ENCODE measurements around the gene EFCAB5. TPM values are rescaled to one million over a fixed set of nuclear protein-coding genes. Genes with fewer than 3 reads are reported as not detected.

The EFCAB5 gene
- total and polyA plus RNA-seq, 12 donors, result 0.06 to 0.52 (median 0.15) TPM; not detected in 8

DNA sequence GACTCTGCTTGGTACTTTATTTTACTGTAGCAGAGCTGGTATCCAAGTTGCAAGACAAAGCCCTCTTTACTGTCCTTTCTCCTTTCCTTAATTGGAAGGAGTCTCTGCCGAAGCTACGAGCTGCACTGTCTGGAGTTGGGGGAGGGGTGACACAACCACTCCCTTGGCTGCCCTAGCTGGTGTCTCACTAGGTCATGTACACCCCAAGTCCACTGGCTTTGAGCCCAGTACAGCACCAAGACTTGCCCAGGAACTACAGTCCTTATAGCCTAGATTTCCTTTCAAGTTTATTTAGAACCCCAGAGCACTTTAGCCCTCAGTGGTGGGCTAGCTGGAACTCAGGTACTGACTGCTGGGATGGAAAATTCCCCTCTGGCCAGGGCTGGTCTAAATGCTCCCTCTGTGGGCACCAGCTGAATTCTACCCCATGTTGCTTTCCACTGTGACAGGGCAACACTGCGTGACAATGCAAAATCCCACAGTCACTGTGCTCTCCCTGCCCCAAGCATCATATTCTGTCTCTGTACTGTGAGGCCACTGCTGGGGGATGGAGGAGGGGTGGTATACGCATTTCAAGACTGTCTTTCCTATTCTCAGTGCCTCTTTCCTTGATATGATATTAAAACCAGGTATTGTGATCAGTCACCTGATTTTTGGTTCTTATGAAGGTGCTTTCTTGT lies 18.4 kb downstream of the EFCAB5 start:
- intact Hi-C loops (cut with DNase I), result loop anchor here in 1 of 10 donors (10.0 kb wide), 1 partner anchor 125 kb away; no protein-coding TSS in a partner anchor
- Histone ChIP-seq H3K4me3 (no peak overlapping the region), H3K4me1 (no peaks in the 10 kb centered on the region), H3K9me3 (peaks cover 0 to 15% (median 0%) of the 10 kb centered on the region in 11 donors), H3K27ac (no peak overlapping the region), H3K36me3 (no peaks in the 10 kb centered on the region), H3K27me3 (no peaks in the 10 kb centered on the region)
- WGBS, 2 donors, result 68 to 70% methylated on average over 4 of the region's 4 CpGs
- DNase-seq (no peak), ATAC-seq (no peak)
- TF ChIP-seq, protein P1, sequence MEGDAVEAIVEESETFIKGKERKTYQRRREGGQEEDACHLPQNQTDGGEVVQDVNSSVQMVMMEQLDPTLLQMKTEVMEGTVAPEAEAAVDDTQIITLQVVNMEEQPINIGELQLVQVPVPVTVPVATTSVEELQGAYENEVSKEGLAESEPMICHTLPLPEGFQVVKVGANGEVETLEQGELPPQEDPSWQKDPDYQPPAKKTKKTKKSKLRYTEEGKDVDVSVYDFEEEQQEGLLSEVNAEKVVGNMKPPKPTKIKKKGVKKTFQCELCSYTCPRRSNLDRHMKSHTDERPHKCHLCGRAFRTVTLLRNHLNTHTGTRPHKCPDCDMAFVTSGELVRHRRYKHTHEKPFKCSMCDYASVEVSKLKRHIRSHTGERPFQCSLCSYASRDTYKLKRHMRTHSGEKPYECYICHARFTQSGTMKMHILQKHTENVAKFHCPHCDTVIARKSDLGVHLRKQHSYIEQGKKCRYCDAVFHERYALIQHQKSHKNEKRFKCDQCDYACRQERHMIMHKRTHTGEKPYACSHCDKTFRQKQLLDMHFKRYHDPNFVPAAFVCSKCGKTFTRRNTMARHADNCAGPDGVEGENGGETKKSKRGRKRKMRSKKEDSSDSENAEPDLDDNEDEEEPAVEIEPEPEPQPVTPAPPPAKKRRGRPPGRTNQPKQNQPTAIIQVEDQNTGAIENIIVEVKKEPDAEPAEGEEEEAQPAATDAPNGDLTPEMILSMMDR (IDR thresholded peaks at IDR 0.05), result no peak

DNA sequence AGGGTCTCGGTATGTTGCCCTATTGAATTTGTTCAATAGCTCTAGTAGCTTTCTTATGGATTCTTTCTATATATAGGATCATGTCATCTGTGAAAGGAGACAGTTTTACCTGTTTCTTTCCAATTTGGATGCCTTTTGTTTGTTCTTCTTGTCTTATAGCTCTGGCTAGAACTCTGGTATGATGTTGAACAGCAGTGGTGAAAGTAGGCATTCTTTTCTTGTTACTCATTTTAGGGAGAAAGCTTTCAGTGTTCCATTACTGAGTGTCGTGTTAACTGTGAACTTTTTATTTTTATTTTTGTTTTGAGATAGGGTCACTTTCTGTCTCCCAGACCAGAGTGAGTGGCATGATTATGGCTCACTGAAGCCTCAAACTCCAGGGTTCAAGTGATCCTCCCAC lies 21.2 kb downstream of the EFCAB5 start:
- intact Hi-C loops (cut with DNase I), result no loop called here
- no peaks in the 10 kb centered on the region for H3K27me3 ChIP-seq
- no peak overlapping the region for H3K4me3 ChIP-seq
- DNase-seq (no peak), ATAC-seq (no peak)
- TF ChIP-seq, protein P1 (IDR thresholded peaks at IDR 0.05), result no peak
- 88 to 94% methylated on average over 2 of the region's 2 CpGs for WGBS, 2 donors
- no peak overlapping the region for H3K27ac ChIP-seq
- peaks cover 0 to 15% (median 0%) of the 10 kb centered on the region in 11 donors for H3K9me3 ChIP-seq
- no peaks in the 10 kb centered on the region for H3K36me3 ChIP-seq
- H3K4me1 ChIP-seq, result no peaks in the 10 kb centered on the region

DNA sequence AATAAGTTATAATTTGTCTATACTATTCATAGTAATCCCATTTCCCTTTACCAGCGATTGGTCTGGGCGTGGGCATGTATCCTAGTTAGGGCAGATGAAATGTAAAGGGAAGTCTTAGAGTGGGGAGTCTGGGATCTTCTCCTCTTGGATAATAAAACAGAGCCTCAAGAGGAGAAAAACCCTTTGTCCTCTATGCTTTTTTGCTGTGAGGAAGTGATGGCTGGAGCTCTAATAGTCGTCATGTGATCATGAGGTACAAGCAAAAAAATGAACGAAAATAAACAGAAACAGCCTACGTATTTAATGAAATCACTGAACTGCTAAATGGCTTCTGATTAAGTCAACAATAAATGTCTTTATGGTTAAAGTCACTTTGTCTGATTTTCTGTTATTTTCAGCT lies 26.8 kb downstream of the EFCAB5 start:
- no peaks in the 10 kb centered on the region for H3K36me3 ChIP-seq
- TF ChIP-seq, protein P1 (IDR thresholded peaks at IDR 0.05), result no peak
- no peak overlapping the region for H3K27ac ChIP-seq
- WGBS, 2 donors, result 83 to 89% methylated on average over 5 of the region's 5 CpGs
- intact Hi-C loops (cut with DNase I), result no loop called here
- no peak for ATAC-seq
- H3K4me3 ChIP-seq, result no peak overlapping the region
- DNase-seq, result no peak
- peaks cover 0 to 8% (median 0%) of the 10 kb centered on the region in 11 donors for H3K9me3 ChIP-seq
- peaks cover 0 to 4% (median 0%) of the 10 kb centered on the region in 7 donors for H3K27me3 ChIP-seq
- no peaks in the 10 kb centered on the region for H3K4me1 ChIP-seq

DNA sequence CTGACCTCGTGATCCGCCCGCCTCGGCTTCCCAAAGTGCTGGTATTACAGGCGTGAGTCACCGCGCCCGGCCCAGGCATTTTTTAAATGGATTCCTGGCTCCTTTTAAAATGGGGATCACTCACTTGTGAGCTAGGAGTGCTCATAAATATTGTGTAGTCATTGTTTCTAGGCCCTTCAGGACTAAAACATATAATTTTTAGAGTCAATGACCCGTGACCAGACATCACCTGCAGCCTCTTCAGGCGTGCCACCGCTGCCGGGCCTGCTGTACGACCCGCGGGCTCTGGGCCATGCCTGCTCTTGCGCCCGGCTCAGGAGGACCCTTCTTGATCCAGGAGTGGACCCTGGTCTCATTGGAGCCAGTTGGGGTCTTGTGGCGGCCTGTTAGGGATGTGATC lies 30.8 kb downstream of the EFCAB5 start:
- intact Hi-C loops (cut with DNase I), result no loop called here

More for the DNA sequence above, 30.8 kb downstream of the EFCAB5 start:
- Histone ChIP-seq H3K36me3 (no peaks in the 10 kb centered on the region), H3K4me1 (no peaks in the 10 kb centered on the region), H3K27me3 (peaks cover 0 to 4% (median 0%) of the 10 kb centered on the region in 7 donors), H3K9me3 (peaks cover 0 to 3% (median 0%) of the 10 kb centered on the region in 11 donors), H3K4me3 (no peak overlapping the region), H3K27ac (no peak overlapping the region)
- DNase-seq (no peak), ATAC-seq (no peak)
- TF ChIP-seq, protein P1 (IDR thresholded peaks at IDR 0.05), result no peak
- WGBS, 2 donors, result 97 to 98% methylated on average over 18 of the region's 18 CpGs
